Memory B cell (primary cell): ENCODE measurements around the gene FCRL2.

Source experiments
- ATAC-seq: fragments of 150-1000 bp; cut with Tn5 transposase; 2 replicates; pipeline ENCODE4 v1.10.0; 2021; ENCODE audit warnings: low read depth, mild to moderate bottlenecking, moderate library complexity
- DNase-seq, 2 donors: peaks; one replicate each; pipeline ENCODE4 v3.0.0; 2022; ENCODE audit warnings: low spot score in 2 of 2
- H3K27ac Mint-ChIP-seq: one replicate; pipeline ENCODE4 v1.8.0; 2022; ENCODE audit warnings: mild to moderate bottlenecking, moderate library complexity, mixed read lengths
- H3K27me3 Mint-ChIP-seq: one replicate; pipeline ENCODE4 v1.8.0; 2022; ENCODE audit warnings: mixed read lengths
- H3K36me3 Mint-ChIP-seq: one replicate; pipeline ENCODE4 v1.8.0; 2022; ENCODE audit warnings: mild to moderate bottlenecking, mixed read lengths
- H3K4me1 Mint-ChIP-seq: one replicate; pipeline ENCODE4 v1.8.0; 2022; ENCODE audit warnings: mixed read lengths
- H3K4me3 Mint-ChIP-seq: one replicate; pipeline ENCODE4 v1.8.0; 2022; ENCODE audit warnings: mild to moderate bottlenecking, moderate library complexity, mixed read lengths
- H3K9me3 Mint-ChIP-seq: one replicate; pipeline ENCODE4 v1.8.0; 2022; ENCODE audit warnings: mixed read lengths

Gene FCRL2

GRCh38 chr1:157732755-157733154 is 44.2 kb downstream of the FCRL2 start:
- Mint-ChIP-seq H3K4me3 (no peak overlapping the region), H3K27ac (peak overlapping the region; percentile 84), H3K27me3 (no peaks in the 10 kb centered on the region), H3K9me3 (peaks cover 4% of the 10 kb centered on the region), H3K36me3 (peaks cover 10% of the 10 kb centered on the region), H3K4me1 (peaks cover 58% of the 10 kb centered on the region)
- DNase-seq = no peak
- ATAC-seq = no peak

GRCh38 chr1:157725221-157725577 is 51.7 kb downstream of the FCRL2 start:
- Mint-ChIP-seq H3K27ac (peak overlapping the region; percentile 77), H3K4me1 (peaks cover 52% of the 10 kb centered on the region), H3K27me3 (no peaks in the 10 kb centered on the region), H3K9me3 (peaks cover 14% of the 10 kb centered on the region), H3K36me3 (peaks cover 15% of the 10 kb centered on the region), H3K4me3 (no peak overlapping the region)
- ATAC-seq = peak; percentile 34
- peak; percentile 43 to 63 for DNase-seq

GRCh38 chr1:157724537-157725220 is 52.3 kb downstream of the FCRL2 start:
- peak overlapping the region; percentile 37 for H3K4me3 Mint-ChIP-seq
- DNase-seq = no peak
- peak overlapping the region; percentile 77 for H3K27ac Mint-ChIP-seq
- H3K27me3 Mint-ChIP-seq = no peaks in the 10 kb centered on the region
- peak; percentile 9 for ATAC-seq
- H3K4me1 Mint-ChIP-seq = peaks cover 51% of the 10 kb centered on the region
- peaks cover 14% of the 10 kb centered on the region for H3K9me3 Mint-ChIP-seq
- H3K36me3 Mint-ChIP-seq = peaks cover 15% of the 10 kb centered on the region

- H3K27me3 Mint-ChIP-seq = no peaks in the 10 kb centered on the region
- H3K4me1 Mint-ChIP-seq = peaks cover 45% of the 10 kb centered on the region
- H3K36me3 Mint-ChIP-seq = peaks cover 12% of the 10 kb centered on the region
- H3K9me3 Mint-ChIP-seq = peaks cover 11% of the 10 kb centered on the region
- H3K27ac Mint-ChIP-seq = peak overlapping the region; percentile 75
- peak overlapping the region; percentile 44 for H3K4me3 Mint-ChIP-seq
- ATAC-seq = no peak
- no peak for DNase-seq
Measured at GRCh38 chr1:157723157-157723556, 53.8 kb downstream of the FCRL2 start.

GRCh38 chr1:157721985-157722384 is 54.9 kb downstream of the FCRL2 start:
- H3K4me3 Mint-ChIP-seq = no peak overlapping the region
- H3K9me3 Mint-ChIP-seq = peaks cover 11% of the 10 kb centered on the region
- no peaks in the 10 kb centered on the region for H3K27me3 Mint-ChIP-seq
- DNase-seq (no peak), ATAC-seq (no peak)
- peaks cover 12% of the 10 kb centered on the region for H3K36me3 Mint-ChIP-seq
- peaks cover 34% of the 10 kb centered on the region for H3K4me1 Mint-ChIP-seq
- no peak overlapping the region for H3K27ac Mint-ChIP-seq

- Mint-ChIP-seq H3K27me3 (no peaks in the 10 kb centered on the region), H3K36me3 (peaks cover under 1% of the 10 kb centered on the region), H3K9me3 (peaks cover 2% of the 10 kb centered on the region), H3K27ac (no peak overlapping the region), H3K4me1 (peaks cover 10% of the 10 kb centered on the region), H3K4me3 (no peak overlapping the region)
- DNase-seq = no peak
- no peak for ATAC-seq
Measured at GRCh38 chr1:157715736-157716135, 61.2 kb downstream of the FCRL2 start.

- Mint-ChIP-seq H3K36me3 (no peaks in the 10 kb centered on the region), H3K9me3 (no peaks in the 10 kb centered on the region), H3K27me3 (no peaks in the 10 kb centered on the region), H3K27ac (no peak overlapping the region), H3K4me3 (no peak overlapping the region), H3K4me1 (peaks cover 23% of the 10 kb centered on the region)
- no peak for DNase-seq
- no peak for ATAC-seq
Measured at GRCh38 chr1:157711802-157712201, 65.1 kb downstream of the FCRL2 start.

DNA sequence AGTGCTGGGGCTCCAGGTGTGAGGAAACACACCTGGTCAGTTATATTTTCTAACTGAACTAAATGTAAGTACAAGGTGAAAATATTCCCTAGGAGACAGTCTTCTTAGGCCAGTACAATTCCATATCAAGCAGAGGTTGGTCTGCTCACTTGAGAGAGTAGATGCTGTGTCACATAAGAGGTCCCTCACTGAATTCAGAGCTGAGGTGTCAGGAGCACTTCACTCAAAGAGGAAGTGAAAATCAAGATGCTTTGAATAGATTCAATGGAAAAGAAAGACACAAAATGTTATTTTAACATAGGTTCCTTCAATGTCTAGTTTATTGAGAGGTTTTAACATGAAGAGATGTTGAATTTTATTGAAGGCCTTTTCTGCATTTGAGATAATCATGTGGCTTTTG is 72.1 kb downstream of the FCRL2 start:
- Mint-ChIP-seq H3K27me3 (no peaks in the 10 kb centered on the region), H3K36me3 (peaks cover 1% of the 10 kb centered on the region), H3K4me3 (peak overlapping the region; percentile 30), H3K27ac (peak overlapping the region; percentile 64), H3K4me1 (peaks cover 54% of the 10 kb centered on the region), H3K9me3 (no peaks in the 10 kb centered on the region)
- DNase-seq (no peak), ATAC-seq (peak; percentile 84)

- Mint-ChIP-seq H3K4me1 (peaks cover 55% of the 10 kb centered on the region), H3K4me3 (no peak overlapping the region), H3K27me3 (no peaks in the 10 kb centered on the region), H3K9me3 (no peaks in the 10 kb centered on the region), H3K36me3 (peaks cover 1% of the 10 kb centered on the region), H3K27ac (no peak overlapping the region)
- DNase-seq = no peak
- no peak for ATAC-seq
Measured at GRCh38 chr1:157703981-157704380, 73.0 kb downstream of the FCRL2 start.

- no peaks in the 10 kb centered on the region for H3K27me3 Mint-ChIP-seq
- no peaks in the 10 kb centered on the region for H3K9me3 Mint-ChIP-seq
- peaks cover 69% of the 10 kb centered on the region for H3K4me1 Mint-ChIP-seq
- H3K27ac Mint-ChIP-seq = no peak overlapping the region
- H3K36me3 Mint-ChIP-seq = peaks cover 4% of the 10 kb centered on the region
- H3K4me3 Mint-ChIP-seq = no peak overlapping the region
- no peak for ATAC-seq
- DNase-seq = no peak
Measured at GRCh38 chr1:157702308-157702825, 74.6 kb downstream of the FCRL2 start.

- Mint-ChIP-seq H3K9me3 (no peaks in the 10 kb centered on the region), H3K4me1 (peaks cover 74% of the 10 kb centered on the region), H3K4me3 (peak within 1 kb of the TSS; percentile 91), H3K27ac (peak within 1 kb of the TSS; percentile 91), H3K27me3 (no peaks in the 10 kb centered on the region), H3K36me3 (peaks cover 4% of the 10 kb centered on the region)
- DNase-seq (no peak), ATAC-seq (peak; percentile 52)
Measured at GRCh38 chr1:157700732-157701131, 76.2 kb downstream of the FCRL2 start, which contains the start of gene FCRL3. Gene FCRL3, minus strand, starts transcription at chr1:157700769. Its CDS starts 280 bp downstream, at chr1:157700489.

GRCh38 chr1:157700305-157700704 is 76.6 kb downstream of the FCRL2 start:
- Mint-ChIP-seq H3K9me3 (no peaks in the 10 kb centered on the region), H3K4me3 (peak overlapping the region; percentile 91), H3K36me3 (peaks cover 5% of the 10 kb centered on the region), H3K4me1 (peaks cover 73% of the 10 kb centered on the region), H3K27ac (peak overlapping the region; percentile 91), H3K27me3 (no peaks in the 10 kb centered on the region)
- DNase-seq = no peak
- peak; percentile 42 for ATAC-seq

DNA sequence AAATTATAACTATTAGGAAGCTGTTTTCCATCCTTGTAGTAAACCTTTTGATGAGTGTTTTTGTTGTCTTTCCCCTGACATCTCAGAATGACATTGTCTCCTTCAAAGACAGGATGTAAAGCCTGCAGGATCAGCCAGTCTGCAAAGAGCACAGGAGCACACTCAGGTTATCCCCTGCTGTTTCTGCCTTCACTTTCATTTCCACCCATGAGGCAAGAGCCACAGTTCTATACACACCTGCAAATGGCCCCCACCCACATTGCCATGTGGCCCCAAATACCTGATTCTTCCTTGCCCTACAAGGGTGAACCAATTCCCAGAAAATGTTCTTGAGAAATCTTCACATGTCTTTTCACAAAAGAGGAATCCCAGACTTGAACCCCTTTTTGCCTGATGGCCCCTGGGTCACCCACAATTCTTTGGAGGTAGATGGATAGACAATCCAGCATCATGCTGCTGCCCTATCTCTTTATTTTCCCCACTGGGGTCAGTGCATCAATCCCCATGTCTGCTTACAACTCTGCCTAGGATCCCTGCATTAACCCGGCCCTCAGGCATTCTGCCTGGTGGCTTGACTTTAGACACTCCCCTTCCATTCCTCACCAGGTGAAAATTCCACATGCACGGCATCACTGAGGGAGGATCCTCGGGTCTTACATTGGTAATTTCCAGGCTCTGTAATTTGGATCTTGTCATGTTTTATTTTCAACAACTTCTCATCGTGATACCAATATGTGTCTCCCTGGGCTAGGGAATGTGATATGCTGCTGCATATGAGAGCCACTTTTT is 79.0 kb downstream of the FCRL2 start:
- DNase-seq (no peak), ATAC-seq (peak; percentile 64)
- no peaks in the 10 kb centered on the region for H3K9me3 Mint-ChIP-seq
- no peaks in the 10 kb centered on the region for H3K27me3 Mint-ChIP-seq
- H3K4me1 Mint-ChIP-seq = peaks cover 78% of the 10 kb centered on the region
- H3K27ac Mint-ChIP-seq = peak overlapping the region; percentile 91
- peaks cover 23% of the 10 kb centered on the region for H3K36me3 Mint-ChIP-seq
- peak overlapping the region; percentile 71 for H3K4me3 Mint-ChIP-seq

DNA sequence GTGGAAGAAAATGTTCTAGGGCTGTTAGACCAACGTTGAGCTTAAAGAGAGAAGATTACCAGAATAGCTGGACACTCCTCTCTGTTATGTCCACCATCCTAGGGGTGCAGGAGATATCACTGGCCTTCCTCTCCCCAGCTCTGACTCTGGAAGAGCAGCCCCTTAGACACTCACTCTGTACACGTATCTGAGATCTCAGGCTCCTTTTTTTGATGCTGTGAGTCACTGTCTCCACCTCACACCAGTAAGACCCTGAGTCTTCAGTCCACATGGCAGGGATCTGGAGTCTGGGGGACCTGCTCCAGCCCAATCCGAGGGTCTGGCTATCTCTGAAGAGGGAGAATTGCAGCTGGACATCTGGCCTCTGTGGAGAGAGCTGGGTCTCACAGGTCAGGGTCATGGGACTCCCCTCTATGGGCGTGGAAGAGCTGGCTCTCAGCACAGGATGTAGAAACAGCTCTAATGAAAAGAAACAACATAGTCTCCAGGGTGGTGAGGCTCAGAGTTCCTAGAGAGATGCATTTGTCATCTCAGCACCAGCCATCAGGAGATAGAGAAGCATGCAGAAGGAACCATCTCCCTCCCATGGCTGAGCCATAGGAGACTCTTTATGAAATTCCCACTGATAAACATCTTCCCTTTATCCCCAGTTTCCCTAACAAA is 79.8 kb downstream of the FCRL2 start:
- DNase-seq (no peak), ATAC-seq (no peak)
- H3K9me3 Mint-ChIP-seq = no peaks in the 10 kb centered on the region
- H3K27me3 Mint-ChIP-seq = no peaks in the 10 kb centered on the region
- peak overlapping the region; percentile 91 for H3K27ac Mint-ChIP-seq
- H3K4me1 Mint-ChIP-seq = peaks cover 74% of the 10 kb centered on the region
- H3K4me3 Mint-ChIP-seq = peak overlapping the region; percentile 71
- H3K36me3 Mint-ChIP-seq = peaks cover 23% of the 10 kb centered on the region
